GOT3 (cell line): Measurements from ENCODE around the gene GRAMD1A.
"Not testable (repeated sequence)": the region's sequence is repeated elsewhere in the genome, so short reads cannot be mapped to it uniquely, and the experiment has no call there.

Source experiments
- DNase-seq: peaks from one replicate; lab custom pipeline; 2025; ENCODE audit warnings: mixed read lengths; lab: John Stamatoyannopoulos, UW

GRAMD1A gene

GRCh38 chr19:35021016-35021415 is 20.9 kb downstream of the GRAMD1A start:
- DNase-seq, result no peak

- no peak for DNase-seq
Observed at GRCh38 chr19:35021596-35021995, 21.5 kb downstream of the GRAMD1A start.

GRCh38 chr19:35022460-35022859 is 22.3 kb downstream of the GRAMD1A start:
- DNase-seq, result no peak

- no peak for DNase-seq
Observed at GRCh38 chr19:35023428-35023827, 23.3 kb downstream of the GRAMD1A start.

GRCh38 chr19:35024095-35024494 is 24.0 kb downstream of the GRAMD1A start:
- no peak for DNase-seq

GRCh38 chr19:35025969-35026368 is 25.8 kb downstream of the GRAMD1A start:
- no peak for DNase-seq

GRCh38 chr19:35026418-35026817 is 26.3 kb downstream of the GRAMD1A start:
- DNase-seq, result no peak

GRCh38 chr19:35027009-35027408 is 26.9 kb downstream of the GRAMD1A start:
- DNase-seq, result no peak

GRCh38 chr19:35027851-35028599 is 27.9 kb downstream of the GRAMD1A start:
- DNase-seq, result no peak

- not testable (repeated sequence) for DNase-seq
Observed at GRCh38 chr19:35028600-35028885, 28.4 kb downstream of the GRAMD1A start.

- not testable (repeated sequence) for DNase-seq
Observed at GRCh38 chr19:35029275-35029736, 29.2 kb downstream of the GRAMD1A start.

- no peak for DNase-seq
Observed at GRCh38 chr19:35029737-35030256, 29.7 kb downstream of the GRAMD1A start.

GRCh38 chr19:35030257-35031071 is 30.3 kb downstream of the GRAMD1A start, which contains the start of gene SCN1B:
Gene SCN1B, plus strand, starts transcription at chr19:35030470. Its CDS starts 351 bp downstream, at chr19:35030821.
- peak; percentile 30 for DNase-seq

- no peak for DNase-seq
Observed at GRCh38 chr19:35031072-35031881, 31.2 kb downstream of the GRAMD1A start.

- no peak for DNase-seq
Observed at GRCh38 chr19:35032356-35032865, 32.3 kb downstream of the GRAMD1A start.

- no peak for DNase-seq
Observed at GRCh38 chr19:35033067-35034004, 33.2 kb downstream of the GRAMD1A start.

GRCh38 chr19:35034005-35034502 is 33.9 kb downstream of the GRAMD1A start:
- DNase-seq, result no peak

- no peak for DNase-seq
Observed at GRCh38 chr19:35034588-35035382, 34.7 kb downstream of the GRAMD1A start.

- DNase-seq, result no peak
Observed at GRCh38 chr19:35037716-35038622, 37.8 kb downstream of the GRAMD1A start.
